Adrenal gland (tissue), 5 donors: ENCODE results near the gene RPL7A.
"Not testable (repeated sequence)": the region's sequence is repeated elsewhere in the genome, so short reads cannot be mapped to it uniquely, and the experiment has no call there.

Experiments
- CTCF ChIP-seq, 6 experiments: fragments of 450-650 bp in 4 of 6; fragments of 200-600 bp in 2 of 6; sonication (generic) in 1 of 6; IDR thresholded peaks; 1 replicate in 5 of 6; 2 replicates in 1 of 6; pipeline versions ENCODE4 v1.5.1 to v1.8.0; 2016 to 2021; ENCODE audit warnings: antibody characterized with exemption in 6 of 6, mild to moderate bottlenecking in 2 of 6, moderate library complexity in 1 of 6
- POLR2A ChIP-seq, 2 donors: fragments of 450-650 bp; IDR thresholded peaks; one replicate each; pipeline ENCODE4 v1.6.1; 2017; ENCODE audit warnings: antibody characterized with exemption in 2 of 2, mild to moderate bottlenecking in 2 of 2, moderate library complexity in 1 of 2
- donor health status: DM: no; HTN: no; CAD: no.

- TF ChIP-seq CTCF, POLR2A (IDR thresholded peaks at IDR 0.05): not testable (repeated sequence)
Measured at GRCh38 chr9:133317551-133317950, 30.5 kb upstream of the RPL7A start.
